ENCODE data around the gene APOA5.
A peak's percentile ranks its signal among the peaks of the same experiment; 100 is the strongest.
"Not testable (repeated sequence)": the region's sequence is repeated elsewhere in the genome, so short reads cannot be mapped to it uniquely, and the experiment has no call there.

APOA5 gene

DNA sequence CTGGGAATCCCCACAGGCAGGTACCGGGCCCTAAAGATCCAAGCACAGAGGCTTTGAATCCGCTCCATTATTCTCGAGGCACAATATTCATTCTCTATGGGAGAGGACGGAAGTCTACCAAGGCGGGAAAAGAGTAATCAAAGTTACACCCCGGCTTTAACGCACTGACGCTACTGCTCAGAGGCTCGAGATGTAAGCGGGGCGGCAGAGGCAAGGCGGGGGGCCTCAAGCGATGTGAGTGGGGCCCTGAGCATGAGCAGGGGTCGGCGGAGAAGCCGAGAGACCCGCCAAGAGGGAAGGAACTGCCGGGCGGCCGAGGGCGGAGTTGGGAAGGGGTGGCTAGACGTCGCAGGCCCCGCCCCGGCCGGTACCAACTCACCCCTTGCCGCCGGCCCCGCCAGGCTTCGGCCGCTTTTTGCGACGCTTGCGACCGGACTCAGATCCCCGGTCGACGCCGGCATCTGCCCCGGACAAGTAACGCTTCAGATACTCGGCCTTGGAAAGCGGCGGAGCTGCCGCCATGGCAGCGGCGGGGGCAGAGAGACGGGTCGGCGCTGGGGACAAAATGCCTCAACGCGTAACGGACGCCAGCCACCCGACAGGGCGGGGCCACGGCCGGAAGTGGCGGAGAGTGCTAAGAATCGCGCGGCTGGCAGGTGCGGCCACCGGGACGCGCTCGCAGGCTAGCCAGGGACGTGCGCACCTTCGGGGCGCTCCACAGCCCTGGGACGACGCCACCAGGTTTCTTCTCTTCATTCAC is 19.1 kb downstream of the APOA5 start, which contains the start of gene BUD13:
Gene BUD13, minus strand, starts transcription at position 545 of the 760 bp plus-strand sequence. Its CDS starts 23 bp downstream, at position 522.
- DNase-seq: peak; percentile 94

DNA sequence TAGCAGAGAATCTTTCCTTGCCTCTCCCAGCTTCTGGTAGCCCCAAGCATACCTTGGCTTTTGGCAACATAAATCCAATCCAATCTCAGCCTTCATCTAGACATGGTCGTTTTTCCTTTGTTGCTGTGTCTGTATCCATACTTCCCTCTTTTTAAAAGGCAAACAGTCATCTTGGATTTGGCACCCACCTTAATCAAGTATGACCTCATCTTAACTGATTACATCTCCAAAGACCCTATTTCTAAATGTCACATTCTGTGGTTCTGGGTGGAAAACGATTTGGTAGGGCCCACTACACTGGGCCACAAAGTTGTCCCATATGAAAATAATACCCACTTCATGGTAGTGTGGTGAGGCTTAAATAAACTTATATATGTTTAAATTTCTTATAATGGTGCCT is 19.7 kb downstream of the APOA5 start:
- DNase-seq: no peak

DNA sequence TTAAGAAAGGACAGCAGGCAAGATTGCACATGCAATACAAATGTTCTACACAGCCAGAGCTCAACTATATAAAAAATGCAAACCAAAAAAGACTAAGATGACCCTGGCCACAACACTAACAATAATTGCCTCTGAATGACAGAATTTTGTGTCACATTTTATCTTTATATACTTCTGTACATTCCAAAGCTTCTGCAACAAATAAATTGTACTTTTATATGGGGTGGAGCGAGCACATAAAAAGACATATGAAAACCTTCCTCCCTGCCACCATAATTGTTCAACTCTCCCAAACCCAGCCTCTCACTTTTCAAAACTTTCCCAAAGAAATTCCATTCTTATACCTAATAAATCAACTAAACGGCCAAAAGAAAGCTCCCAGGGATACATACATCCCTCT is 29.5 kb downstream of the APOA5 start:
- DNase-seq: no peak

DNA sequence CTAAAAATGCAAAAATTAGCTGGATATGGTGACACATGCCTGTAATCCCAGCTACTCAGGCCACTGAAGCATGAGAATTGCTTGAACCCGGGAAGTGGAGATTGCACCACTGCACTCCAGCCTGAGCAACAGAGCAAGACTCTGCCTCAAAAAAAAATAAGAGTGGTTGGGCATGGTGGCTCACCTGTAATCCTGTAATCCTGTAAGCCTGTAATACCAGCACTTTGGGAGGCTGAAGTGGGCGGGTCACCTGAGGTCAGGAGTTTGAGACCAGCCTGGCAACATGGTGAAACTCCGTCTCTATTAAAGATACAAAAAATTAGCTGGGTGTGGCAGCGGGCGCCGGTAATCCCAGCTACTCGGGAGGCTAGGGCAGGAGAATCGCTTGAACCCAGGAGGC is 35.6 kb downstream of the APOA5 start:
- DNase-seq: not testable (repeated sequence)

DNA sequence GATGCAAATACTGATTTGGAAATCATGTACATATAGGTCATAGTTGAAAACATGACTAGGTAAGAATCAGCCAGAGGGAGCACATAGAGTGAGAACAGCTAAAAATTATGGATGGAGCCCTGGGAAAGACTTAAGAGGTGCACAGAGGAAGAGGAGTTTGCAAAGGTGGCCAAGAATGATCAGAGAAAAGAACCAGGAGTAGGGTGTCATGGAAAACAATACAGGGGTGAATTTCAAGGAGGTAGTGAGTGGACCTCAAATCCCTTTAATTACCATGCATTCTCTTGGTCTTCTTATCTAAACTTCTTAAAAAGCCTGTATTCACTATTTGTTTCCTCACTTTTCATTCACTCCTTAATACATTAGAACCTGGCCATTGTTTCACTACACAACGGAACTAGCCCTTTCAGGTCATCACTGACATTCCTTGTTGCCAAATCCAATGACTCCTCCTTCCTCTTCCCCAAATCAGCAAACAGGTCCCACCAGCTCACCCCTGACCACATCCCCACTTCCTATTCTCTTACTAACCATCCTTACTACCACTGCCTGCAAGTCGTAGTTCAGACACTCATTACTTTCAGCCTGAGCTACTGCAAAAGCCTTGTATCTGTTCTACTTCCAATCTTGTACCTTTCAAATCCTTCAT is 41.5 kb downstream of the APOA5 start:
- DNase-seq: no peak

DNA sequence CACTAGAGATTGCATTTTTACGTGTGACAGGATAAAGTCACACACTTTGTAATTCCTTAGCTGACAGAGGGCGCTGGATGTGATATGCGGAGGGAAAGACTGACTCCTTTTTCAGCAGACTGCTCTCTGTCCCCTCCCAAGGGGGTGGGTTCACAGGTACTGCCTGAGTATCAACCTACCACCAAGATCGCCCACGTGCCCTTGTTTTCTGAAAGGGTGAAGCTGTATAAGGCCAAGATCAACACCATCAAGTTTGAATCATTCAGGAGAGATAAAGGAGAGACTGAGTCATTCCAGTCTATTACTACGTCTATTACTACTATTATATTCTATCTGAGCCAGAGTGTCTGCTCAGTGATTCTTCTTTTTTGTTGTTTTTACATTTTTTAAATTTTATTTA is 49.6 kb downstream of the APOA5 start:
- no peak for DNase-seq

DNA sequence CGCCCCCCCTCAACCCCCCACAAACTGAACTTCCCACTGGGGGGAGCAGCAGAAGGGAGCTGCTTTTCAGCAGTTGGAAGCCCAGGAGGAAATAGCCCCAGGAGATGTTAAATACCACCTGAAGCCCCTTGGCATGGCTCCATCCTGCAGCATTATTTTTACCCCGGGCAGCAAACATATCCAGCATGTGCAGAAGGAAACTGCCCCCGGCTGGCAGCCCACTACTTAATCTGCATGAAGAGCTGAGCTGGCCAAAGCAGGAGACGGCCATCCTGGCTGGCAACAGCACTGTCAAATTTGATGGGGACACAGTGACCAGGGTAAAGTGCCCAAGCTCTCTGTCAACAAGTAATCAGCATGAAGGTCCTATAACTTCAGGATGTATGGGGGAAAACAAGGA is 50.9 kb downstream of the APOA5 start:
- no peak for DNase-seq
